Activated naive CD8-positive, alpha-beta T cell (primary cell): ENCODE results near the gene FAIM2.
A peak's percentile ranks its signal among the peaks of the same experiment; 100 is the strongest.

ENCODE experiments used
- H3K27ac Mint-ChIP-seq: one replicate; pipeline ENCODE4 v1.8.0; 2021; ENCODE audit warnings: mixed read lengths
- H3K27me3 Mint-ChIP-seq: one replicate; pipeline ENCODE4 v1.8.0; 2021; ENCODE audit warnings: mixed read lengths
- H3K36me3 Mint-ChIP-seq: one replicate; pipeline ENCODE4 v1.8.0; 2021; ENCODE audit warnings: mixed read lengths
- H3K4me1 Mint-ChIP-seq: one replicate; pipeline ENCODE4 v1.8.0; 2021; ENCODE audit warnings: low read depth, mixed read lengths
- H3K4me3 Mint-ChIP-seq: one replicate; pipeline ENCODE4 v1.8.0; 2021; ENCODE audit warnings: mild to moderate bottlenecking, mixed read lengths
- H3K9me3 Mint-ChIP-seq: one replicate; pipeline ENCODE4 v1.8.0; 2021; ENCODE audit warnings: low read depth, mixed read lengths

Gene FAIM2

GRCh38 chr12:49944046-49944445 lies 40.3 kb upstream of the FAIM2 start:
- Mint-ChIP-seq H3K4me1 (peaks cover 18% of the 10 kb centered on the region), H3K27ac (peak overlapping the region; percentile 50), H3K36me3 (no peaks in the 10 kb centered on the region), H3K4me3 (no peak overlapping the region), H3K9me3 (no peaks in the 10 kb centered on the region), H3K27me3 (no peaks in the 10 kb centered on the region)

DNA sequence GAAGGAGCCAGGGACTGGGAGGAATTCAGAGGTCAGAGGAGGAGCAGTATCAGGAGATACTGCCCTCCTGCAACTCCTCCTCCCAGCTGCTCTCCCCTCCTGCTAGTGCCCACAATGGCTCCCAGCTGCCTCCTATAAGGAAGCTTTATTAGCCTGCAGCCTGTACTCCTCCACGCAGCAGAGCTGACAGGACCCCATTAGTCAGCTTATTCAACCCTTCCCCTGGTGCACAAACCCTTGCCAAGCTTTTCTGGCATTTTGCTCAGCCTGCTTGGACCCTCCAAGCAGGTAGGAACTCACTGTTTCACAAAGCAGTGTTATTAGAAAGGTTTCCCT lies 39.9 kb upstream of the FAIM2 start:
- no peaks in the 10 kb centered on the region for H3K27me3 Mint-ChIP-seq
- H3K27ac Mint-ChIP-seq = no peak overlapping the region
- H3K9me3 Mint-ChIP-seq = no peaks in the 10 kb centered on the region
- no peak overlapping the region for H3K4me3 Mint-ChIP-seq
- no peaks in the 10 kb centered on the region for H3K36me3 Mint-ChIP-seq
- peaks cover 18% of the 10 kb centered on the region for H3K4me1 Mint-ChIP-seq

DNA sequence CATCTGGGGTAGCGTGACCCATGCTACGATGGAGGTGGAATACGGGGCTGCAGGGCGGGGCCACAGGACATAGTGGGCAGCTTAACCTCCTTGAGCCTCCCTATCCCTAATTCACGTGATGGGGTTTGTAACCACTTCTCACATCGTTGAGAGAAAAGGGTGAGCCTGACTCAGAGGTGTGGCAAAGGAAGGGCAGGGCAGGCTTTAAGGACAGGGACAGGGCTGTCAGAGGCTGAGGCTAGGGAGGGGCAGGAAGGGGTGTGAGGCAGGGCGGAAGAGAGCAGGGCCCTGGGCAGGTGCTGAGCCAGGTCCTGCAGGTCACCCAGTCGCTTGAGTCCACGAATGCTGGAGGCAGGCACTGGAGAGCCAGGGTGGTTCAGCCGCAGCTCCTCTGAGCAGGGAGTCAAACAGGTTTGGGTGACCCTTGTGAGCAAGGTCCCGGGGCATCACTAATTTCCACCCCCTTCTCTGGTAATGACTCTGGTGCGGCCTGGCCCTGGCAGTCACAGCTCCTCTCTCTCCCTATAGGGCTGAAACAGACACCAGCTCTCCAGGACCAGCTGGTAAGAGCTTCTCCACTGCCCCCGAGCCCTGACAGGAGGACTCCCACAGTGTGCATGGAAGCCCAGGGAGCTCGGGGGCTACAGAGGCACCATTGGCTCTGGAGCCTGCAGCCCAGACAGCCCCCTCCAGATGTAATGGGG lies 39.4 kb upstream of the FAIM2 start:
- no peak overlapping the region for H3K27ac Mint-ChIP-seq
- peaks cover 18% of the 10 kb centered on the region for H3K4me1 Mint-ChIP-seq
- no peak overlapping the region for H3K4me3 Mint-ChIP-seq
- no peaks in the 10 kb centered on the region for H3K27me3 Mint-ChIP-seq
- no peaks in the 10 kb centered on the region for H3K9me3 Mint-ChIP-seq
- H3K36me3 Mint-ChIP-seq = no peaks in the 10 kb centered on the region

GRCh38 chr12:49942512-49942893 lies 38.8 kb upstream of the FAIM2 start:
- Mint-ChIP-seq H3K27ac (no peak overlapping the region), H3K27me3 (no peaks in the 10 kb centered on the region), H3K36me3 (no peaks in the 10 kb centered on the region), H3K4me3 (no peak overlapping the region), H3K9me3 (no peaks in the 10 kb centered on the region), H3K4me1 (peaks cover 18% of the 10 kb centered on the region)

DNA sequence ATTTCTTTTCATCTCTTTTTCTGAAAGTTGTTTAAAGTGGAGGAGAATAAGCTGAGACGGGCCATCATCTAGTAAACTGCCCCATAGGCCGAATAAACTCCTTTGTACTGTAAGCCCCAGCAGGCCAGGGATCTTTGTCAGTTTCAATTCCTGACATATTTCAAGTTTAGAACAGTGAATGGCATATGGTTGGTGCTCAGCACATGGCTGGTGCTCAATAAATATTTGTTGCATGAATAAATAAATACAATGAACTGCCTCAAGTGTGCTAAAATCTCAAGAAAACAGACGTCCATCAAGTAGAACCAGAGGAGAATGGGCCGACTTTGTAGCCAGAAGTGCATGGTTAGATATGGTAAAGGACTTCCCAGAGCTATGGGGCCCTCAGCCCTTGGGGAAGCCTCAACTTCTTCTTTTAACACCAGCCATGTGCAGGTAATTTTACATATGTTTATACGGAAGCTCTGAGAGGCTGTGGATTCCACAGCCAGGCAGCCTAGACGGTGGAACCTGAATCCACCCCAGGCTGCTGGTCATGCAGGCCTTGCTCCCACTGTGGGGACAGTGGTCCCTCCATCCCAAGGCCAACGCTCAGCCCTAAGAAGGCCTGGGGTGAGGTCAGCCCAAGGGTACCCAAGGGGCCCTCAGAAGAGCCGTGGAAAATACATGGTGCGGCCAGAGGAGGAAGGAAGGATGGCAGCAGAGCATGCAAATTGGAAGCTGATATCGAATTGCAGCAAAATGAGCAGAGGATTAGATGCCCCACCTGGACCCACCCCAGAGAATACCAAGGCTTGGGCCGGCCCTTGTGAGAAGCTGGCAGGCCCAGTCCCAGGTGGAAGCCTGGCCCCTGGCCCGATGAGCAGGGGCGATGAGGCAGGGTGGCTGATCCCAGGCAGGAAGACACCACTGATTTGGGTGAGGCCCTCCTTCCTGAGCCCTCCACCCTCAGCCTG lies 38.1 kb upstream of the FAIM2 start:
- H3K4me3 Mint-ChIP-seq = no peak overlapping the region
- H3K9me3 Mint-ChIP-seq = no peaks in the 10 kb centered on the region
- H3K27ac Mint-ChIP-seq = no peak overlapping the region

GRCh38 chr12:49939707-49940106 lies 36.0 kb upstream of the FAIM2 start:
- H3K27me3 Mint-ChIP-seq = no peaks in the 10 kb centered on the region
- no peaks in the 10 kb centered on the region for H3K9me3 Mint-ChIP-seq
- no peaks in the 10 kb centered on the region for H3K36me3 Mint-ChIP-seq
- H3K4me1 Mint-ChIP-seq = peaks cover 4% of the 10 kb centered on the region
- H3K4me3 Mint-ChIP-seq = no peak overlapping the region
- H3K27ac Mint-ChIP-seq = no peak overlapping the region

More for the DNA sequence above, 38.1 kb upstream of the FAIM2 start:
- no peaks in the 10 kb centered on the region for H3K27me3 Mint-ChIP-seq
- peaks cover 18% of the 10 kb centered on the region for H3K4me1 Mint-ChIP-seq
- no peaks in the 10 kb centered on the region for H3K36me3 Mint-ChIP-seq

- no peaks in the 10 kb centered on the region for H3K9me3 Mint-ChIP-seq
- H3K4me1 Mint-ChIP-seq = peaks cover under 1% of the 10 kb centered on the region
- no peak overlapping the region for H3K4me3 Mint-ChIP-seq
- H3K36me3 Mint-ChIP-seq = no peaks in the 10 kb centered on the region
- H3K27me3 Mint-ChIP-seq = no peaks in the 10 kb centered on the region
- H3K27ac Mint-ChIP-seq = no peak overlapping the region
These were observed 35.6 kb upstream of the FAIM2 start for GRCh38 chr12:49939307-49939706.

DNA sequence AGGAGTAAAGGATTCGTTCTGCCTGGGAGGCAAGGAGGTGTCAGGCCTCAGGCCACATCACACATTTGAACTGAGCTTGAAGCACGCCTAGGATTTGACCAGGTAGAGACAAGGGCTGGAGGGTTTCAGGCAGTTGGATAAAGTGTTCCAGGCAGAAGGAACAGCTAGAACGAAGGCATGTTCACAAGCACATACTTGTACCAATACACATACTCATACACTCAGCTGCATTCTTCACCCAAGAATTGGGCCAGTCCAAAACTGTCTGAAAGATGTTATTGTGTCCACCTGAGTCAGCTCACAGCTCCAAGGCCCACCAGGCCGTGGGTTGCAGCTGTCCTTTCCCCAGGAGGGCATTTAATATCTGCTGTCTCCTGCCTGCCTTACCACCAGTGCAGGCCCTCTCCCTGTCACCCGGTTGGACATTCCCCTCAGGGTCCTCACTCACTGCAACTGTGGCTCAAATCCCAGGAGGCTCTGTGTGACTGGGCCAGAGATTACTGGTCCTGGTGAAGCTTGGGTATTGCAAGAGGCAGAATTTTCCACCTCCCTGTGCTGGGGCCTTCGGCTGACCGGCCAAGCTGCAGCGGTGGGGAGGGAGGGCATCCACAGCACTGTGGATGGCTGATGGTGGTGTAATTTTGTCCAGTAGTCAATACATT lies 34.1 kb upstream of the FAIM2 start:
- Mint-ChIP-seq H3K9me3 (no peaks in the 10 kb centered on the region), H3K27me3 (no peaks in the 10 kb centered on the region), H3K27ac (no peak overlapping the region)

DNA sequence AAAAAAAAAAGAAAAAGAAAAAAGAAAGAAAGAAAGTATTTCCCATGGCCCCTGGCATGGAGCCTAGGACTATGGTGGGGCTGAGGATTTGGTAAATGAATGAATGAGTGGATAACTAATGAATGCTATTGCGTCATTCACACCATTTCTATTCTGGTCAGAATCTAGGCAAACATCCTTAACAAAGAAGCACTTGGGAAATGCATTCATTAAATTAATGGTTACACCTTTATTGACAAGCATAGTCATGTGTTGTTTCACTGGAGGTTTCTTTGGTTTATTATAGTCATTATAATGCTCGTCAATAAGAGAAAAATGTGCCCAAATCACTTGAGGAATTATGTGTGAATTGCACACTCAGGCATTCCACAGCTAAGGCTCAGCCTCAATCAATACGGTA lies 33.2 kb upstream of the FAIM2 start:
- H3K36me3 Mint-ChIP-seq = no peaks in the 10 kb centered on the region
- H3K4me3 Mint-ChIP-seq = no peak overlapping the region
- H3K9me3 Mint-ChIP-seq = no peaks in the 10 kb centered on the region
- no peaks in the 10 kb centered on the region for H3K27me3 Mint-ChIP-seq
- no peaks in the 10 kb centered on the region for H3K4me1 Mint-ChIP-seq
- no peak overlapping the region for H3K27ac Mint-ChIP-seq

More for the DNA sequence above, 34.1 kb upstream of the FAIM2 start:
- H3K36me3 Mint-ChIP-seq = no peaks in the 10 kb centered on the region
- no peak overlapping the region for H3K4me3 Mint-ChIP-seq
- no peaks in the 10 kb centered on the region for H3K4me1 Mint-ChIP-seq

GRCh38 chr12:49934505-49934904 lies 30.8 kb upstream of the FAIM2 start:
- Mint-ChIP-seq H3K27me3 (no peaks in the 10 kb centered on the region), H3K36me3 (no peaks in the 10 kb centered on the region), H3K27ac (no peak overlapping the region), H3K4me1 (peaks cover 9% of the 10 kb centered on the region), H3K9me3 (no peaks in the 10 kb centered on the region), H3K4me3 (no peak overlapping the region)

GRCh38 chr12:49933796-49934195 lies 30.1 kb upstream of the FAIM2 start:
- H3K36me3 Mint-ChIP-seq = no peaks in the 10 kb centered on the region
- H3K4me3 Mint-ChIP-seq = no peak overlapping the region
- H3K4me1 Mint-ChIP-seq = peaks cover 9% of the 10 kb centered on the region
- H3K27me3 Mint-ChIP-seq = no peaks in the 10 kb centered on the region
- no peaks in the 10 kb centered on the region for H3K9me3 Mint-ChIP-seq
- H3K27ac Mint-ChIP-seq = no peak overlapping the region

GRCh38 chr12:49932533-49933130 lies 28.9 kb upstream of the FAIM2 start:
- Mint-ChIP-seq H3K36me3 (no peaks in the 10 kb centered on the region), H3K27me3 (no peaks in the 10 kb centered on the region), H3K27ac (no peak overlapping the region), H3K9me3 (no peaks in the 10 kb centered on the region), H3K4me1 (peaks cover 9% of the 10 kb centered on the region), H3K4me3 (no peak overlapping the region)

GRCh38 chr12:49932023-49932422 lies 28.3 kb upstream of the FAIM2 start:
- H3K36me3 Mint-ChIP-seq = no peaks in the 10 kb centered on the region
- H3K4me1 Mint-ChIP-seq = peaks cover 9% of the 10 kb centered on the region
- H3K27ac Mint-ChIP-seq = no peak overlapping the region
- H3K9me3 Mint-ChIP-seq = no peaks in the 10 kb centered on the region
- no peak overlapping the region for H3K4me3 Mint-ChIP-seq
- H3K27me3 Mint-ChIP-seq = no peaks in the 10 kb centered on the region

DNA sequence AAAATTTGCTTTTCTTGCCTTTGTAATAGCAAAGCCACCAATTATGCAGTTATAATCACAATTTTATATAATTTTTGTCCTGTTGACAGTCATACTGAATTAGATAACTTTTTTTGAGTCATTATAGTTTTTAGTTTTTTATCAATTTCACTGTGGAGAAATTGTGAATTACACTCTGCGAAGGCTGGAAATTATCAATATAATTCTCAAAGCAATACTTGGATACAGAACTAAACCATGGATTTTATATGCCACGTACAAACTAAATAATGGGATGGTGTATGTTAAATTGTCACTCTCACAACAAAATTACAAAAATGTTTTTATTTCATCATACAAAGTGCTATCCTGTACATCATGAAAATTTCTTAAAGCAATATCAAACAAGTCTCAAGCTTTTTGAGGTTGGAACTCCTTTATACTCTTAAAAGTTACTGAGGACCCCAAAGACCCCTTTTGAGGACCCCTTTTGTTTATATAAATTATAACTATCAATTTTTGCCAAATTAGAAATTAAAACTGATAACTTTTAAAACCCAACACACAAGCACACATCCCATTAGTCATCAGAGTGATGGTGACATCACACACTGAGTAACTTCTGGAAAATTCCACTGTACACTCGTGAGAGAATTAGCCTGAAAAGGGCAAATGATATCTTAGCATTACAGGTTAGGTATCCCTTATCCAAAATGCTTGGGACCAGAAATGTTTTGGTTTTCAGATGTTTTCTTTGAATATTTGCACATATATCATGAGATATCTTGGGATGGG lies 27.0 kb upstream of the FAIM2 start:
- Mint-ChIP-seq H3K36me3 (no peaks in the 10 kb centered on the region), H3K27me3 (no peaks in the 10 kb centered on the region), H3K27ac (no peak overlapping the region), H3K9me3 (no peaks in the 10 kb centered on the region), H3K4me3 (no peak overlapping the region), H3K4me1 (peaks cover 9% of the 10 kb centered on the region)
